Measurements from ENCODE around the gene NFATC2.

DNA sequence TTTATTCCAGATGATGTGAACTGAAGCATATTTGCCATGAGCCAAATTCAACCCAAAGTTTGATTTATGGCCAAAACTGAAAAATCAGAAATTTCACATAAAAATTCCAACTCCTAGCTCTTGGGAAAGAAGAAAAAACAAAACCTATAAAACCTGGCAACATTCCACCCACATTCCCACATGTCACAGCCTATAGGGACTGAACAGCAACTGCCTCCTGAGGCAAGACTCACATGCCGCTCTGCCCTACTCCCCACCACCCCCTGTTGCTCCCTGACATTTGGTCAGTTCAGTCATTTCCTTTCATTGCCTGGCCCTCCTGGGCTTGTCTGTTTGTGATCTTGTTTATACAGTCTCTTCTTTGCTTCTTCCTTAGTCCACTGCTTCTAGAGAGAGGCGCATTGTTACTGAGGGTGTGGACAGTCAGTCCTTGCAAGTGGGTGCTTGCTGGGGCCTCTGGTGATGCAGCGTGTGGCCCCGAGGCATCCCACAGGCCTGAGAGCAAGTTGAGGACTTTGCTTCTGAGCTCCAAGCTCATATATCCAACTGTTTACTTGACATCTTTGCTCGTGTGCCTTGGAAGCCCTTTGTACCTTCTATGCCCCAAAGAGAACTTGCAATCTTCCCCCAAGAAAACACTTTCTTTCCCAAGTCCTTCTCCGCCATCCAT, 31.4 kb downstream of the NFATC2 start:
- TF ChIP-seq, protein P1, sequence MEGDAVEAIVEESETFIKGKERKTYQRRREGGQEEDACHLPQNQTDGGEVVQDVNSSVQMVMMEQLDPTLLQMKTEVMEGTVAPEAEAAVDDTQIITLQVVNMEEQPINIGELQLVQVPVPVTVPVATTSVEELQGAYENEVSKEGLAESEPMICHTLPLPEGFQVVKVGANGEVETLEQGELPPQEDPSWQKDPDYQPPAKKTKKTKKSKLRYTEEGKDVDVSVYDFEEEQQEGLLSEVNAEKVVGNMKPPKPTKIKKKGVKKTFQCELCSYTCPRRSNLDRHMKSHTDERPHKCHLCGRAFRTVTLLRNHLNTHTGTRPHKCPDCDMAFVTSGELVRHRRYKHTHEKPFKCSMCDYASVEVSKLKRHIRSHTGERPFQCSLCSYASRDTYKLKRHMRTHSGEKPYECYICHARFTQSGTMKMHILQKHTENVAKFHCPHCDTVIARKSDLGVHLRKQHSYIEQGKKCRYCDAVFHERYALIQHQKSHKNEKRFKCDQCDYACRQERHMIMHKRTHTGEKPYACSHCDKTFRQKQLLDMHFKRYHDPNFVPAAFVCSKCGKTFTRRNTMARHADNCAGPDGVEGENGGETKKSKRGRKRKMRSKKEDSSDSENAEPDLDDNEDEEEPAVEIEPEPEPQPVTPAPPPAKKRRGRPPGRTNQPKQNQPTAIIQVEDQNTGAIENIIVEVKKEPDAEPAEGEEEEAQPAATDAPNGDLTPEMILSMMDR (IDR thresholded peaks at IDR 0.05; ENCODE audit: insufficient read depth, low read length, poor library complexity, severe bottlenecking), result no peak
- no peak for TF ChIP-seq EZH2phosphoT487 (conservative IDR thresholded peaks at IDR 0.05; ENCODE audit: low read length)

All from SU-DHL-6 (cell line).